Natural killer cell (primary cell): ENCODE measurements around the gene SLC38A11. TPM values are rescaled to one million over a fixed set of nuclear protein-coding genes. Genes with fewer than 3 reads are reported as not detected.
"Not testable (repeated sequence)": the region's sequence is repeated elsewhere in the genome, so short reads cannot be mapped to it uniquely, and the experiment has no call there.

ENCODE experiments used
- ATAC-seq, 3 donors: fragments of 150-1000 bp in 2 of 3; fragments of 200-7000 bp in 1 of 3; cut with Tn5 transposase; 1 replicate in 1 of 3; 2 replicates in 2 of 3; pipeline ENCODE4 v1.10.0; 2021; ENCODE audit warnings: mild to moderate bottlenecking in 2 of 3, moderate library complexity in 2 of 3
- DNase-seq, 2 donors: peaks; one replicate each; pipeline versions ENCODE4 v3.0.0 to v3.0.0-alpha.2; 2013 to 2021; ENCODE audit warnings: mixed read lengths in 1 of 2
- H3K27ac ChIP-seq: one replicate; pipeline ENCODE4 v1.5.1; 2013; ENCODE audit warnings: mild to moderate bottlenecking, low read length
- H3K27me3 ChIP-seq: one replicate; pipeline ENCODE4 v1.6.1; 2013; ENCODE audit warnings: low read length; ENCODE audit not compliant: control insufficient read depth, insufficient read depth
- H3K36me3 ChIP-seq: one replicate; pipeline ENCODE4 v1.6.1; 2013; ENCODE audit warnings: low read length; ENCODE audit not compliant: control insufficient read depth, insufficient read depth
- H3K4me1 ChIP-seq: one replicate; pipeline ENCODE4 v1.6.1; 2013; ENCODE audit warnings: low read length; ENCODE audit not compliant: control insufficient read depth, insufficient read depth
- H3K4me3 ChIP-seq: one replicate; pipeline ENCODE4 v1.5.1; 2013; ENCODE audit warnings: low read length
- H3K9me3 ChIP-seq: one replicate; pipeline ENCODE4 v1.6.1; 2013; ENCODE audit warnings: low read length; ENCODE audit not compliant: control insufficient read depth, insufficient read depth
- H3K27ac Mint-ChIP-seq, 2 donors: one replicate each; pipeline ENCODE4 v1.8.0; 2022; ENCODE audit warnings: mild to moderate bottlenecking in 2 of 2, mixed read lengths in 2 of 2, moderate library complexity in 1 of 2
- H3K27me3 Mint-ChIP-seq, 2 donors: one replicate each; pipeline ENCODE4 v1.8.0; 2022; ENCODE audit warnings: low read depth in 2 of 2, mixed read lengths in 2 of 2
- H3K36me3 Mint-ChIP-seq: one replicate; pipeline ENCODE4 v1.8.0; 2022; ENCODE audit warnings: mixed read lengths
- H3K4me1 Mint-ChIP-seq, 2 donors: one replicate each; pipeline ENCODE4 v1.8.0; 2022; ENCODE audit warnings: mixed read lengths in 2 of 2
- H3K4me3 Mint-ChIP-seq: one replicate; pipeline ENCODE4 v1.8.0; 2022; ENCODE audit warnings: mild to moderate bottlenecking, moderate library complexity, mixed read lengths
- H3K9me3 Mint-ChIP-seq, 2 donors: one replicate each; pipeline ENCODE4 v1.8.0; 2022; ENCODE audit warnings: mixed read lengths in 2 of 2
- WGBS: methylation state at CpG from one replicate; pipeline ENCODE4 v1.1.7; 2013; ENCODE audit warnings: missing lambda C conversion rate; ENCODE audit not compliant: insufficient coverage; 5-methylcytosine and 5-hydroxymethylcytosine counted together
- intact Hi-C: fragments of 100-400 bp; cut with micrococcal nuclease; formaldehyde crosslinking; loops from one replicate; pipeline ENCODE4 v1.14.2; 2022
- total RNA-seq, 4 donors: library from RNA; stranded (reverse); fragments of 120-200 nt in 1 of 4; gene quantifications; one replicate each; pipeline versions ENCODE4 v1.2.3 to v1.2.4, GENCODE V29; 2013 to 2022
- TF ChIP-seq, protein P1 (sequence below): fragments of 200-600 bp; IDR thresholded peaks from one replicate; pipeline ENCODE4 v1.8.0; 2022; ENCODE audit warnings: antibody characterized with exemption

SLC38A11 gene
- total RNA-seq, 3 donors from 2014 or later (not counting 1 experiment from before 2014, with no cell fraction given): 0.66 TPM; not detected in 2

DNA sequence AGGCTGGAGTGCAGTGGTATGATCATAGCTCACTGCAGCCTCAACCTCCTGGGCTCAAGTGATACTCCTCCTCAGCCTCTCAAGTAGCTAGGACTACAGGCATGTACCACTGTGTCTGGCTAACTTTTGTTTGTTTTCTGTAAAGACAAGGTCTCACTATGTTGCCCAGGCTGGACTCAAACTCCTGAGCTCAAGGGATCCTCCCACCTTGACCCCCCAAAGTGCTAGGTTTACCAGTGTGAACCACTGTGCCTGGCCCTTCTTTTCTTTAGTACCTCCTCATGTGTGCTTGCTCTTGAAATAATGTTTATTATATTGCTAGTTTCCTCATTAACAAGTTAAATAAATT lies 94.7 kb downstream of the SLC38A11 start:
- Histone ChIP-seq H3K27ac (no peak overlapping the region), H3K27me3 (no peaks in the 10 kb centered on the region), H3K36me3 (no peaks in the 10 kb centered on the region), H3K9me3 (no peaks in the 10 kb centered on the region), H3K4me1 (no peaks in the 10 kb centered on the region), H3K4me3 (no peak overlapping the region)
- Mint-ChIP-seq H3K27me3 (no peaks in the 10 kb centered on the region), H3K36me3 (no peaks in the 10 kb centered on the region), H3K4me1 (no peaks in the 10 kb centered on the region), H3K27ac (no peak overlapping the region), H3K9me3 (no peaks in the 10 kb centered on the region), H3K4me3 (no peak overlapping the region)
- ATAC-seq: no peak
- intact Hi-C loops: no loop called here
- TF ChIP-seq, protein P1, sequence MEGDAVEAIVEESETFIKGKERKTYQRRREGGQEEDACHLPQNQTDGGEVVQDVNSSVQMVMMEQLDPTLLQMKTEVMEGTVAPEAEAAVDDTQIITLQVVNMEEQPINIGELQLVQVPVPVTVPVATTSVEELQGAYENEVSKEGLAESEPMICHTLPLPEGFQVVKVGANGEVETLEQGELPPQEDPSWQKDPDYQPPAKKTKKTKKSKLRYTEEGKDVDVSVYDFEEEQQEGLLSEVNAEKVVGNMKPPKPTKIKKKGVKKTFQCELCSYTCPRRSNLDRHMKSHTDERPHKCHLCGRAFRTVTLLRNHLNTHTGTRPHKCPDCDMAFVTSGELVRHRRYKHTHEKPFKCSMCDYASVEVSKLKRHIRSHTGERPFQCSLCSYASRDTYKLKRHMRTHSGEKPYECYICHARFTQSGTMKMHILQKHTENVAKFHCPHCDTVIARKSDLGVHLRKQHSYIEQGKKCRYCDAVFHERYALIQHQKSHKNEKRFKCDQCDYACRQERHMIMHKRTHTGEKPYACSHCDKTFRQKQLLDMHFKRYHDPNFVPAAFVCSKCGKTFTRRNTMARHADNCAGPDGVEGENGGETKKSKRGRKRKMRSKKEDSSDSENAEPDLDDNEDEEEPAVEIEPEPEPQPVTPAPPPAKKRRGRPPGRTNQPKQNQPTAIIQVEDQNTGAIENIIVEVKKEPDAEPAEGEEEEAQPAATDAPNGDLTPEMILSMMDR: no peak
- no peak for DNase-seq

DNA sequence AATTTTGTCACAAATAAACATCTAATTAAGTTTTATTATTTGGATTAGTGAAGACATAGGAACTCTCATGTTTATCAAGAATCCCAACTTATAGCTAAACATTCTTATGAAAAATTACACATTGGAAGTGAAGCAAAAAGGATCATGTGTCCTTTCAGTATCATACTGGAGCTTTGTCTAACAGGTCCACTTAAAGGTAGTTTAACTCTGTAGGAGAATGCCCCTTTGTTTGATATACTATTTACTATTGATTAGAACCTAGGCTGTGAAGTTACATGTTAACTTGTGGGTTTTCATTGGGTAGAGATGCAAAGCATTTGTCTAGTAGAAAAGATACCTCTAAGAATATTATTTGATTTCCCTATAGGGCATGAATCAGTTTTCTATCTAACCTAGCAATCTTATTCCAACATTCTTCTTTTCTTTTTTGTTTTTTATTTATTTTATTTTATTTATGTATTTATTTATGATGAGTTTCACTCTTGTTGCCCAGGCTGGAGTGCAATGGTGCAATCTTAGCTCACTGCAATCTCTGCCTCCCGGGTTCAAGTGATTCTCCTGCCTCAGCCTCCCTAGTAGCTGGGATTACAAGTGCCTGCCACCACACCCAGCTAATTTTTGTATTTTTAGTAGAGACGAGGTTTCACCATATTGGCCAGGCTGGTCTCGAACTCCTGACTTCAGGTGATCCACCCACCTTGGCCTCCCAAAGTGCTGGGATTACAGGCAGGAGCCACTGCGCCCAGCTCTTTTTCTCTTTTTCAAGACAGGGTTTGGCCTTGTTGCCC lies 95.2 kb downstream of the SLC38A11 start:
- H3K4me1 ChIP-seq, H3K27ac ChIP-seq, DNase-seq, H3K36me3 Mint-ChIP-seq, H3K4me3 Mint-ChIP-seq, H3K9me3 Mint-ChIP-seq, ATAC-seq, intact Hi-C loops, H3K9me3 ChIP-seq, H3K27me3 ChIP-seq, H3K27me3 Mint-ChIP-seq, H3K36me3 ChIP-seq, H3K27ac Mint-ChIP-seq, H3K4me1 Mint-ChIP-seq, H3K4me3 ChIP-seq: not testable (repeated sequence)
- 86% methylated on average over 4 of the region's 4 CpGs for WGBS

DNA sequence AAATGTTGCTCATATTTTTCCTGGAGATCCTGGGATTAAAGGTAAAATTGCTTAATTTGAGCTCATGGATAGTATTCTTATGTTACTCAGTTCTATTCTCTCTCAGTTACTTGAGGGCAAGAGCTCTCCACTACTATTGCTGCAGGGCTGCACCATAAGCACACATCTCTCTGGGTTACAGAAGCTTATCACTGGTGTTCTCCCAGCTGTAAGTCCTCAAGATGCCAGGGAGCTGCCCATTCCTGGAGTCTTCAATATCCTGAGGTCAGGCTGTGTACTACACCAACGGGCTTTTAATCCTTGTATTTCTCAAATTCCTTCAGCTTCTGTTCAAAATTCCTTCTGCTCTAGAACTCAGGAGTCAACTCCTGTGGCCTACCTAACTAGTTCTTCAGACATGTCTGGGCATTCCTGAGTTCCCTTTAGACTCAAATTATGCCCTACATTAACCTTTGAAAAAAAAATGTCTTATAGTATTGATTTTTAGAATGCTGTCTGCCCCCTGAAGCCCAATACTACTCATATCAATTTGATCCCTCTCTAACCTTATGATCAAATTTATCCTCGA lies 96.0 kb downstream of the SLC38A11 start:
- H3K27me3 ChIP-seq: no peaks in the 10 kb centered on the region
- Mint-ChIP-seq H3K4me1 (no peaks in the 10 kb centered on the region), H3K27me3 (no peaks in the 10 kb centered on the region), H3K4me3 (no peak overlapping the region), H3K36me3 (no peaks in the 10 kb centered on the region), H3K9me3 (no peaks in the 10 kb centered on the region), H3K27ac (no peak overlapping the region)
- no peak overlapping the region for H3K4me3 ChIP-seq
- 85% methylated on average over 1 of the region's 2 CpGs for WGBS
- H3K4me1 ChIP-seq: no peaks in the 10 kb centered on the region
- H3K27ac ChIP-seq: no peak overlapping the region
- no peaks in the 10 kb centered on the region for H3K9me3 ChIP-seq
- TF ChIP-seq, protein P1: no peak
- ATAC-seq: no peak
- intact Hi-C loops: no loop called here
- H3K36me3 ChIP-seq: no peaks in the 10 kb centered on the region
- DNase-seq: no peak

DNA sequence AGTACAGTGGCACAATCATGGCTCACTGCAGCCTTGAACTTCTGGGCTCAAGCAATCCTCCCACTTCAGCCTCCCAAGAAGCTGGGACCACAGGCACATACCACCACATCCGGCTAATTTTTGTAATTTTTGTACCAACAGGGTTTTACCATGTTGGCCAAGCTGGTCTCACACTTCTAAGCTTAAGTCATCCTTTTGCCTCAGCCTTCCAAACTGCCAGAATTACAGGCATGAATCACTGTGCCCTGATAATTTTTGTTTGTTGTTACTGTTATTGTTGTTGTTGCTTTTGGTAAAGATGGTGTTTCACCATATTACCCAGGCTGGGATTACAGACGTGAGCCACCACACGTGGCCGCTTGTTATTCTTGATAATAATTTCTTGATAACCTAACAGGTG lies 103.2 kb downstream of the SLC38A11 start:
- Mint-ChIP-seq H3K36me3 (no peaks in the 10 kb centered on the region), H3K27ac (no peak overlapping the region), H3K4me1 (no peaks in the 10 kb centered on the region), H3K9me3 (no peaks in the 10 kb centered on the region), H3K27me3 (peaks cover 16 to 19% of the 10 kb centered on the region in 2 donors), H3K4me3 (no peak overlapping the region)
- intact Hi-C loops: no loop called here
- WGBS: 94% methylated on average over 4 of the region's 4 CpGs
- Histone ChIP-seq H3K4me1 (no peaks in the 10 kb centered on the region), H3K27me3 (no peaks in the 10 kb centered on the region), H3K4me3 (no peak overlapping the region), H3K27ac (no peak overlapping the region), H3K9me3 (no peaks in the 10 kb centered on the region), H3K36me3 (no peaks in the 10 kb centered on the region)
- TF ChIP-seq, protein P1: no peak
- no peak for ATAC-seq
- DNase-seq: no peak
